OCI-LY1 (cell line): Measurements from ENCODE around the gene NDUFAF8.

Experiments
- H2AFZ ChIP-seq: fragments of 200-600 bp; sonication (generic), shearing (Covaris generic); 2 replicates; pipeline ENCODE4 v1.6.0; 2014; ENCODE audit warnings: antibody characterized with exemption, mild to moderate bottlenecking, low read length
- H3F3A ChIP-seq: fragments of 200-600 bp; sonication (generic), shearing (Covaris generic); 2 replicates; pipeline ENCODE4 v1.6.0; 2014; ENCODE audit warnings: mild to moderate bottlenecking, antibody characterized with exemption, low read length, moderate library complexity; ENCODE audit not compliant: insufficient read depth
- H3K27ac ChIP-seq: fragments of 200-600 bp; sonication (generic); 2 replicates; pipeline ENCODE4 v1.5.1; 2014; ENCODE audit warnings: low read length, mixed run types, mild to moderate bottlenecking, low read depth; ENCODE audit not compliant: poor library complexity, severe bottlenecking
- H3K27me3 ChIP-seq: fragments of 200-600 bp; sonication (generic); 2 replicates; pipeline ENCODE4 v1.6.0; 2014; ENCODE audit warnings: antibody characterized with exemption, mild to moderate bottlenecking, low read length, moderate library complexity; ENCODE audit not compliant: insufficient read depth
- H3K36me3 ChIP-seq: fragments of 200-600 bp; sonication (generic); 2 replicates; pipeline ENCODE4 v1.6.1; 2014; ENCODE audit warnings: mild to moderate bottlenecking, antibody characterized with exemption, low read length, moderate library complexity, mixed read lengths; ENCODE audit not compliant: insufficient read depth
- H3K4me1 ChIP-seq: fragments of 200-600 bp; sonication (generic); 2 replicates; pipeline ENCODE4 v1.5.1; 2014; ENCODE audit warnings: mild to moderate bottlenecking, low read length, moderate library complexity; ENCODE audit not compliant: insufficient read depth, severe bottlenecking
- H3K4me2 ChIP-seq: fragments of 200-600 bp; sonication (generic), shearing (Covaris generic); 2 replicates; pipeline ENCODE4 v1.6.1; 2014; ENCODE audit warnings: low read length
- H3K4me3 ChIP-seq: fragments of 200-600 bp; sonication (generic); 2 replicates; pipeline ENCODE4 v1.5.1; 2014; ENCODE audit warnings: low read length, low read depth, mild to moderate bottlenecking, mixed read lengths; ENCODE audit not compliant: poor library complexity, severe bottlenecking
- H3K79me2 ChIP-seq: fragments of 200-600 bp; shearing (Covaris generic); 2 replicates; pipeline ENCODE4 v1.6.1; 2016; ENCODE audit warnings: mixed run types, low read length, mixed read lengths; ENCODE audit not compliant: insufficient read depth
- H3K9ac ChIP-seq: fragments of 200-600 bp; sonication (generic), shearing (Covaris generic); 2 replicates; pipeline ENCODE4 v1.6.1; 2014; ENCODE audit warnings: mild to moderate bottlenecking, low read length, mixed read lengths
- H3K9me2 ChIP-seq: fragments of 200-600 bp; sonication (generic), shearing (Covaris generic); 2 replicates; pipeline ENCODE4 v1.6.1; 2014; ENCODE audit warnings: low read depth, mild to moderate bottlenecking, low read length, mixed read lengths
- H3K9me3 ChIP-seq: fragments of 200-600 bp; shearing (Covaris generic); 2 replicates; pipeline ENCODE4 v1.6.1; 2014; ENCODE audit warnings: low read length, mixed read lengths
- H4K20me1 ChIP-seq: fragments of 200-600 bp; sonication (generic), shearing (Covaris generic); 2 replicates; pipeline ENCODE4 v1.6.0; 2016; ENCODE audit warnings: mild to moderate bottlenecking, low read length; ENCODE audit not compliant: insufficient read depth
- CTCF ChIP-seq: fragments of 200-600 bp; sonication (generic), shearing (Covaris generic); IDR thresholded peaks from 2 replicates; pipeline ENCODE4 v1.5.1; 2017; ENCODE audit warnings: mild to moderate bottlenecking, antibody characterized with exemption, low read length, moderate library complexity, mixed read lengths
- EZH2 ChIP-seq: fragments of 200-600 bp; sonication (generic), shearing (Covaris generic); IDR thresholded peaks from 2 replicates; pipeline ENCODE4 v1.8.0; 2017; ENCODE audit warnings: borderline replicate concordance, mixed run types, mild to moderate bottlenecking, antibody characterized with exemption, low read length, moderate library complexity, mixed read lengths

NDUFAF8 gene

GRCh38 chr17:81280571-81280970 is 41.5 kb downstream of the NDUFAF8 start:
- no peak overlapping the region for H3K4me3 ChIP-seq
- H3K27me3 ChIP-seq, result no peaks in the 10 kb centered on the region
- H2AFZ ChIP-seq, result no peak overlapping the region
- no peaks in the 10 kb centered on the region for H4K20me1 ChIP-seq
- H3K27ac ChIP-seq, result no peak overlapping the region
- no peak overlapping the region for H3K4me2 ChIP-seq
- no peaks in the 10 kb centered on the region for H3F3A ChIP-seq
- H3K79me2 ChIP-seq, result no peaks in the 10 kb centered on the region
- TF ChIP-seq CTCF (no peak), EZH2 (no peak)
- H3K9ac ChIP-seq, result no peak overlapping the region
- H3K9me2 ChIP-seq, result no peaks in the 10 kb centered on the region
- peaks cover 19% of the 10 kb centered on the region for H3K4me1 ChIP-seq
- H3K36me3 ChIP-seq, result peaks cover 16% of the 10 kb centered on the region
- no peaks in the 10 kb centered on the region for H3K9me3 ChIP-seq

GRCh38 chr17:81282141-81282540 is 43.0 kb downstream of the NDUFAF8 start:
- H3K79me2 ChIP-seq, result no peaks in the 10 kb centered on the region
- TF ChIP-seq CTCF (no peak), EZH2 (no peak)
- H3K4me2 ChIP-seq, result no peak overlapping the region
- H2AFZ ChIP-seq, result no peak overlapping the region
- H4K20me1 ChIP-seq, result no peaks in the 10 kb centered on the region
- no peak overlapping the region for H3K27ac ChIP-seq
- H3K4me1 ChIP-seq, result peaks cover 34% of the 10 kb centered on the region
- no peaks in the 10 kb centered on the region for H3K9me2 ChIP-seq
- no peak overlapping the region for H3K9ac ChIP-seq
- H3F3A ChIP-seq, result no peaks in the 10 kb centered on the region
- H3K27me3 ChIP-seq, result no peaks in the 10 kb centered on the region
- H3K36me3 ChIP-seq, result peaks cover 20% of the 10 kb centered on the region
- H3K9me3 ChIP-seq, result no peaks in the 10 kb centered on the region
- H3K4me3 ChIP-seq, result no peak overlapping the region

- H3K4me1 ChIP-seq, result peaks cover 42% of the 10 kb centered on the region
- H3K27ac ChIP-seq, result no peak overlapping the region
- no peaks in the 10 kb centered on the region for H4K20me1 ChIP-seq
- H3K4me2 ChIP-seq, result no peak overlapping the region
- H3K9ac ChIP-seq, result no peak overlapping the region
- no peaks in the 10 kb centered on the region for H3K9me3 ChIP-seq
- no peak overlapping the region for H2AFZ ChIP-seq
- no peaks in the 10 kb centered on the region for H3K79me2 ChIP-seq
- H3K27me3 ChIP-seq, result no peaks in the 10 kb centered on the region
- H3F3A ChIP-seq, result no peaks in the 10 kb centered on the region
- TF ChIP-seq CTCF (no peak), EZH2 (no peak)
- no peaks in the 10 kb centered on the region for H3K9me2 ChIP-seq
- H3K4me3 ChIP-seq, result no peak overlapping the region
- H3K36me3 ChIP-seq, result peaks cover 27% of the 10 kb centered on the region
Observed at GRCh38 chr17:81282876-81283275, 43.8 kb downstream of the NDUFAF8 start.
